ENCODE data around the gene LMF1. TPM values are rescaled to one million over a fixed set of nuclear protein-coding genes. Genes with fewer than 3 reads are reported as not detected.

LMF1 gene
- total RNA-seq, 1 donor from 2014 or later, result 36.1 TPM

DNA sequence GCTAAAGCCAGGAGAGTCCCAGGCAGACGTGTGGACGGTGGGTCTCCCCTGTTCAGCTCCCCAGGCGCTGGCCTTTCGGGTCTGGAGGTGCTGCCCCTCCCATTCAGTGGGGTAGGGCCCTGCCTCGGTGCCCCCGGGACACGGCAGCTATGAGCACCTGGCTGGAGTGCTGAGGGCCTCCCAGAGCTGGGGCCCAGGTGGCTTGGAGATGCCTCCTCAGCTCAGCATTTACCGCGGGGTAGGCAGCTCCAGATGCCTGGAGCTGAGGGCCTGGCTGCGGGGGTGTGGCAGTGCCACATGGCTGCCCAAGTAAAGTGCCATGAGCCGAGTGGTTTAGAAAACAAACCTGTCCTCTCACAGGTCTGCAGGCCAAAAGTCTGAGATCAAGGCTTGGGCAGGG, 30.3 kb upstream of the LMF1 start:
- no peak overlapping the region for H3K4me3 Mint-ChIP-seq
- intact Hi-C loops (cut with micrococcal nuclease), result no loop called here

DNA sequence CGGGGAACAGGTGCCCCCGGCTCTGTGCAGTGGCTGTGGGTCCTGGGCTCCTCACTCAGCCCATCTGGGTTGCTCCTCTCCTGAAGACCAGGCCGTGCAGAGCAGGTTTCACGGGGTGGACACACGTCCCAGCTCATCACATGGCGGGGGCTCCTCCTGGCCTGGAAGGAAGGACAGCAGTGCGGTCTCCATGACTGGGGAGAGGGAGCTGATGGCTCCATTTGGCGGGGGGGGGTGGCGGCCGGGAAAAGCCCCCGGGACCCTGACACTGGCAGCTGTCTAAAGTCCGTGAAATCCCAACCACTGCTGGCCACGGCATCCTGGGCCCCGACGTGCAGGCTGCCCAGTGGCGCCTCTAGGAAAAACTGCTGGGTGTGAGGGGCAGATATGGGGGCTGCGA, 29.8 kb upstream of the LMF1 start:
- CTCF ChIA-PET, result no interaction called here
- H3K36me3 Mint-ChIP-seq (ENCODE audit: low read depth), result peaks cover 1% of the 10 kb centered on the region
- ATAC-seq (ENCODE audit: low read depth) (no peak), DNase-seq (no peak)
- H3K9me3 Mint-ChIP-seq, result no peaks in the 10 kb centered on the region
- intact Hi-C loops (cut with micrococcal nuclease), result no loop called here
- peaks cover 35% of the 10 kb centered on the region for H3K27me3 Mint-ChIP-seq
- no peak overlapping the region for H3K4me3 Mint-ChIP-seq
- H3K27ac Mint-ChIP-seq, result no peak overlapping the region
- POLR2A ChIA-PET, result interaction anchor here (0.6 kb wide), 1 partner anchor 15 kb away, joined by 3 read pairs; no protein-coding TSS in a partner anchor
- TF ChIP-seq, protein P1, sequence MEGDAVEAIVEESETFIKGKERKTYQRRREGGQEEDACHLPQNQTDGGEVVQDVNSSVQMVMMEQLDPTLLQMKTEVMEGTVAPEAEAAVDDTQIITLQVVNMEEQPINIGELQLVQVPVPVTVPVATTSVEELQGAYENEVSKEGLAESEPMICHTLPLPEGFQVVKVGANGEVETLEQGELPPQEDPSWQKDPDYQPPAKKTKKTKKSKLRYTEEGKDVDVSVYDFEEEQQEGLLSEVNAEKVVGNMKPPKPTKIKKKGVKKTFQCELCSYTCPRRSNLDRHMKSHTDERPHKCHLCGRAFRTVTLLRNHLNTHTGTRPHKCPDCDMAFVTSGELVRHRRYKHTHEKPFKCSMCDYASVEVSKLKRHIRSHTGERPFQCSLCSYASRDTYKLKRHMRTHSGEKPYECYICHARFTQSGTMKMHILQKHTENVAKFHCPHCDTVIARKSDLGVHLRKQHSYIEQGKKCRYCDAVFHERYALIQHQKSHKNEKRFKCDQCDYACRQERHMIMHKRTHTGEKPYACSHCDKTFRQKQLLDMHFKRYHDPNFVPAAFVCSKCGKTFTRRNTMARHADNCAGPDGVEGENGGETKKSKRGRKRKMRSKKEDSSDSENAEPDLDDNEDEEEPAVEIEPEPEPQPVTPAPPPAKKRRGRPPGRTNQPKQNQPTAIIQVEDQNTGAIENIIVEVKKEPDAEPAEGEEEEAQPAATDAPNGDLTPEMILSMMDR (IDR thresholded peaks at IDR 0.05), result no peak
- H3K4me1 Mint-ChIP-seq, result no peaks in the 10 kb centered on the region

More for the DNA sequence above, 30.3 kb upstream of the LMF1 start:
- no peaks in the 10 kb centered on the region for H3K9me3 Mint-ChIP-seq
- peaks cover under 1% of the 10 kb centered on the region for H3K36me3 Mint-ChIP-seq (ENCODE audit: low read depth)
- CTCF ChIA-PET, result no interaction called here
- no peak overlapping the region for H3K27ac Mint-ChIP-seq
- DNase-seq, result no peak
- no peak for ATAC-seq (ENCODE audit: low read depth)
- peaks cover 30% of the 10 kb centered on the region for H3K27me3 Mint-ChIP-seq
- TF ChIP-seq, protein P1 (IDR thresholded peaks at IDR 0.05), result no peak
- POLR2A ChIA-PET, result no interaction called here
- H3K4me1 Mint-ChIP-seq, result no peaks in the 10 kb centered on the region

DNA sequence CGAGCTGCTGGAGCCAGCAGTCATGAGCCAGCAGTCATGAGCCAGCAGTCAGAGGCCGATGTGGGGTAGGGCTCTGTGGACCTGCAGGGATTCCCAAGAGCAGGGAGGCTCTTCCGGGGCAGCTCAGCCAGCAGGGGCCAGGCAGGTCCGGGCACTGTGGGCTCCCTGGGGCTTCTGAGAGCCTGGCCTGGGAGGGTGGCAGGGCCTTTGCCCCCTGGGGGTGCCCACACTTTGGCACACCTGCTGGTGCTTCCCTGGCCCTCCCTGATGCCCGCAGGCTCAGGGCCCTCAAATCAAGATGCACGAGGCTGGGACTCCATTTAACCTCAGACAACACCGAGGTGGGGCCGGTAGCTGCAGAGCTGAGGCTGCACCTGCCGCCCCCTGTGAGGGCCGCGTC, 28.9 kb upstream of the LMF1 start:
- TF ChIP-seq, protein P1 (IDR thresholded peaks at IDR 0.05), result no peak
- ChIA-PET CTCF (no interaction called here), POLR2A (interaction anchor here (0.6 kb wide), 1 partner anchor 14 kb away, joined by 3 read pairs; no protein-coding TSS in a partner anchor)
- Mint-ChIP-seq H3K36me3 (ENCODE audit: low read depth) (peaks cover 1% of the 10 kb centered on the region), H3K4me3 (no peak overlapping the region), H3K27me3 (peaks cover 42% of the 10 kb centered on the region), H3K27ac (no peak overlapping the region), H3K4me1 (no peaks in the 10 kb centered on the region), H3K9me3 (peaks cover 3% of the 10 kb centered on the region)
- ATAC-seq (ENCODE audit: low read depth) (no peak), DNase-seq (no peak)
- intact Hi-C loops (cut with micrococcal nuclease), result no loop called here

DNA sequence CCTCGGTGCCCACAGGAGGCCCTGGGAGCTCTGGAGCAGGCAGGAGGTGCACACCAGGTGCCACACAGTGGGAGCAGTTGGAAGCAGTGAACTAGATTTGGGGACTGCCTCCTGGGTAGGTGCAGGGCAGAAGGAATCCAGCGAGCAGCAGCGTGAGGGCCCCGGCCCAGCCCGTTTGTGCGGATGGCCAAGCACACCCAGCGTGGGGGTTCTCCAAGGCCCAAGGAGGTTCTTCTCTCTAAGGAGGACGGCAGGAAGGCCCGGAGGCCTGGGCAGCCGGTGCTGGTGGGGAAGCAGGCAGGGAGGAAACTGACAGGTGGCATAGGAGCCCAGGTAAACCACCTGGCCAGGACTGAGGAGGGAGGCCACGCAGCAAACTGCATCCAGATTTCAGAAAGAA, 27.8 kb upstream of the LMF1 start:
- POLR2A ChIA-PET, result no interaction called here
- Mint-ChIP-seq H3K36me3 (ENCODE audit: low read depth) (peaks cover 1% of the 10 kb centered on the region), H3K9me3 (peaks cover 3% of the 10 kb centered on the region), H3K4me1 (no peaks in the 10 kb centered on the region), H3K27me3 (peaks cover 42% of the 10 kb centered on the region), H3K27ac (no peak overlapping the region), H3K4me3 (no peak overlapping the region)
- intact Hi-C loops (cut with micrococcal nuclease), result no loop called here
- TF ChIP-seq, protein P1 (IDR thresholded peaks at IDR 0.05), result no peak
- CTCF ChIA-PET, result no interaction called here
- DNase-seq, result no peak
- ATAC-seq (ENCODE audit: low read depth), result no peak

DNA sequence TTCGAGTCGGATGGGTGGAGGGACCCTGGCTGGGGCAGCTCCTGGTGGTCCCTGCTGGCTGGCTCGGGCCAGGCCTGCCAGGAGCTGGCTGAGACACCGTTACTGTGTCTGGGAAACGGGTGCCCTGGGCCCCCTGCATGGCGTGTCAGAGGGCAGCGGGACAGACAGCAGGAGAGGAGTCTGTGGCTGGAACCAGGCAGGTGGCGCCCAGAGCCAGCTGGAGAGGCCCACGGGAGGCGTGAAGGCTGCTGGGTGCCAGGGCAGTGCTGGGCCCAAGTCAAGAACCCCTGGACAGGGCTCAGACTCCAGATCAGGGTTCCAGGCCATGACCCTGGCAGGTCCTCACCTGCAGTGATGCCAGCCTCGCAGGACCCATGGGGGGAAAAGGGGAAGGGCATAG, 27.4 kb upstream of the LMF1 start:
- H3K4me1 Mint-ChIP-seq, result no peaks in the 10 kb centered on the region
- intact Hi-C loops (cut with micrococcal nuclease), result no loop called here
- H3K9me3 Mint-ChIP-seq, result peaks cover 3% of the 10 kb centered on the region
- ChIA-PET CTCF (no interaction called here), POLR2A (no interaction called here)
- H3K4me3 Mint-ChIP-seq, result no peak overlapping the region
- ATAC-seq (ENCODE audit: low read depth) (no peak), DNase-seq (no peak)
- no peak overlapping the region for H3K27ac Mint-ChIP-seq
- TF ChIP-seq, protein P1 (IDR thresholded peaks at IDR 0.05), result no peak
- peaks cover 1% of the 10 kb centered on the region for H3K36me3 Mint-ChIP-seq (ENCODE audit: low read depth)
- peaks cover 42% of the 10 kb centered on the region for H3K27me3 Mint-ChIP-seq
